Stimulated activated CD8-positive, alpha-beta memory T cell treated with anti-CD3 and anti-CD28 coated beads, Interleukin-7, amount 100 ng/mL, for 4 hours (primary cell): ENCODE data around the gene CLDN6.

ENCODE experiments used
- DNase-seq, 2 donors: peaks; one replicate each; pipeline ENCODE4 v3.0.0-alpha.2; 2020; ENCODE audit warnings: low read depth in 2 of 2

CLDN6 gene

GRCh38 chr16:3051494-3051893 is 33.5 kb upstream of the CLDN6 start:
- no peak for DNase-seq

- DNase-seq, result no peak
Observed at GRCh38 chr16:3051009-3051408, 33.0 kb upstream of the CLDN6 start.

- no peak for DNase-seq
Observed at GRCh38 chr16:3050487-3050886, 32.5 kb upstream of the CLDN6 start.

- DNase-seq, result no peak
Observed at GRCh38 chr16:3049921-3050481, 32.0 kb upstream of the CLDN6 start.

DNA sequence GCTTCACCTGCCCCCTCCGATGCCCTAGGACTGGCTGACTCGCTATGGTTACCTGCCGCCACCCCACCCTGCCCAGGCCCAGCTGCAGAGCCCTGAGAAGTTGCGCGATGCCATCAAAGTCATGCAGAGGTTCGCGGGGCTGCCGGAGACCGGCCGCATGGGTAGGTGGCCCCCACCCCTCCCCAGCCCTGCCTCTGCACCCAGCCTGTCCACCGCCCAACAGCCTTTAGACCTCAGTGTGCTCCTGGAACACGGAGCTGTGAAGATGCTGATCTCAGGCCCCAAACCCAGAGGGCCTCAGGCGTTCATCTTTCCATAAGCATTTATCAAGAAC is 29.4 kb upstream of the CLDN6 start:
- DNase-seq, result no peak

DNA sequence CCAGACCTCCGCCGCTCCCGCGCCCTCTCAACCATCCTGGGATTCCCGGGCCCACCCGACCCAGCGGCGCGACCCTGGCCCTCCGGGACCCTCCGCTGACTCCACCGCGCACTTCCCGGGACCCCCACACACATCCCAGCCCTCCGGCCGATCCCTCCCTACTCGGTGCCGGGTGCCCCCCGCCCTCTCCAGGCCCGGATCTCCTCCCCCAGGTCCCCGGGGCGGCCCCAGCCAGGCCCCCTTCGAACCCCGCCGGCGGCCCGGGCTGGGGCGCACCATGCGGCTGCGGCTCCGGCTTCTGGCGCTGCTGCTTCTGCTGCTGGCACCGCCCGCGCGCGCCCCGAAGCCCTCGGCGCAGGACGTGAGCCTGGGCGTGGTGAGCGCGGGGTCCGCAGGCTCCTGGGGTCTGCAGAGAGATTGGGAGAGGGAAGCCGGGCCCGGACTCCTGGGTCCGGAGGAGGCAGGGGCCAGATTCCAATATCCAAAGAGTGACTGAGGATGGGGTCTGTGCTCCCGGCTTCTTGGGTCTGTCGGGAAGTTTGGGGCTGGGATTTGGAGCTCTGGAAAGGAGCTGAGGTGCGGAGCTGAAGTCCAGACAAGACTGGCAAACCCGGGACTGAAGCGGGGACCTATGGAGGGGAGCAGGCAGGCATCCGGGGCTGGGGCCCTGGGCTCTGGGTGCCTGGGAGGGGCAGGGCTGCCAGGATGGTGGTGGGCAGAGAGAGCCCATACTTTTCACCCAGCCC is 28.8 kb upstream of the CLDN6 start:
- DNase-seq, result no peak

GRCh38 chr16:3045758-3046640 is 28.0 kb upstream of the CLDN6 start, which contains the start of gene MMP25:
TSS of gene MMP25 (plus strand) at chr16:3046561. CDS start at chr16:3046918, 357 bp downstream.
- no peak for DNase-seq

DNA sequence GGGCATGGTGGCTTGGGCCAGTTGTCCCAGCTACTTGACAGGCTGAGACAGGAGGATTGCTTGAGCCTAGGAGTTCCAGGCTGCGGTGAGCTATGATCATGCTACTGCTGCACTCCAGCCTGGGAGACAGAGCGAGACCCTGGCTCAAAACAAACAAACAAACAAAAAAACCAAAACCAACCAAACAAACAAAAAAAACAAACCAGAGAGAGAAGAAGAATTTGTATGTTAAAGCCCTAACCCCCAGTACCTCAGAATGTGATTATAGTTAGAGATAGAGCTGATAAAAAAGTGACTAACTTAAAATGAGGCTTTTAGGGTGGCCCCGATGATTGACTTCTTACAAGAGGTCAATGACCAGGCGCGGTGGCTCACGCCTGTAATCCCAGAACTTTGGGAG is 26.7 kb upstream of the CLDN6 start:
- DNase-seq, result no peak

- DNase-seq, result no peak
Observed at GRCh38 chr16:3042376-3042775, 24.4 kb upstream of the CLDN6 start.

DNA sequence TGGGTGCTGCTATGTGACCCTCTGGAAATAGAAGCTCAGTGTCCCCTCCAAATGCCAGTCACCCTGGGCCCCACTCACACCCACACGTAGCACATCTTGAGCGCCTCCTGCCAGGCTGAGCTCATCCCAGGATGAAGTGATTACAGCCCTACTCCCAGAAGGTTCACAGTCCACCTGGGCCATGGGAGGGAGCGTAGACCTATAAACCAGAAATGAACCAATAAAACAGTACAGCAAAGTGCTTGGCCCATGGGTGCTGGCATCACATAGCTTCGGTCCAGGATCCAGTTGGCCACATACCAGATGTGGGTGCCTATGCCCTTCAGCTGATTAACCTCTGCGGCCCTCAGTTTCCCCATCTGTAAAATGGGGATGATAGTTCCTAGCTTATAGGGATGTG is 20.9 kb upstream of the CLDN6 start:
- no peak for DNase-seq

DNA sequence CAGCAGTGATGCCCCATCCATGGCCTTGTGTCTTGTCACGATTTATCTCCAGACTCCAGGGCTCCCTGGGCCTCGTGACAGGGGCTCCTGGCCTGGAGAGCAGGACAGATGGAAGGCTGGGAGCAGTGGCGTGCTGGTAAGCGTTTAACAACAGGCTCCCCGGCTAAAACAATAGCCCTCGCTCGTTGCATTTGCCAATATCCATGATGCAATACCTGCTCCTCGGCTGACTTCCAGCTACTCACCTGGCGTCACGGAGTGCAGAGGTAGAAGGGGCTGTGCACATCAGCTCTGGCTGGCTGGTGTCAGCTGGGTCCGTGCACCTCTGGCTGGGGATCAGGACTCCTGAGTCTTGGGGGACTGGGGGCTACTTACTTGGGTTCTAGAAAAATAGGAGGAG is 20.3 kb upstream of the CLDN6 start:
- DNase-seq, result no peak

- DNase-seq, result no peak
Observed at GRCh38 chr16:3036726-3037315, 18.8 kb upstream of the CLDN6 start, which contains the start of gene BICDL2. TSS of gene BICDL2 (minus strand) at chr16:3036944. CDS start at chr16:3035496, 1,448 bp downstream.

DNA sequence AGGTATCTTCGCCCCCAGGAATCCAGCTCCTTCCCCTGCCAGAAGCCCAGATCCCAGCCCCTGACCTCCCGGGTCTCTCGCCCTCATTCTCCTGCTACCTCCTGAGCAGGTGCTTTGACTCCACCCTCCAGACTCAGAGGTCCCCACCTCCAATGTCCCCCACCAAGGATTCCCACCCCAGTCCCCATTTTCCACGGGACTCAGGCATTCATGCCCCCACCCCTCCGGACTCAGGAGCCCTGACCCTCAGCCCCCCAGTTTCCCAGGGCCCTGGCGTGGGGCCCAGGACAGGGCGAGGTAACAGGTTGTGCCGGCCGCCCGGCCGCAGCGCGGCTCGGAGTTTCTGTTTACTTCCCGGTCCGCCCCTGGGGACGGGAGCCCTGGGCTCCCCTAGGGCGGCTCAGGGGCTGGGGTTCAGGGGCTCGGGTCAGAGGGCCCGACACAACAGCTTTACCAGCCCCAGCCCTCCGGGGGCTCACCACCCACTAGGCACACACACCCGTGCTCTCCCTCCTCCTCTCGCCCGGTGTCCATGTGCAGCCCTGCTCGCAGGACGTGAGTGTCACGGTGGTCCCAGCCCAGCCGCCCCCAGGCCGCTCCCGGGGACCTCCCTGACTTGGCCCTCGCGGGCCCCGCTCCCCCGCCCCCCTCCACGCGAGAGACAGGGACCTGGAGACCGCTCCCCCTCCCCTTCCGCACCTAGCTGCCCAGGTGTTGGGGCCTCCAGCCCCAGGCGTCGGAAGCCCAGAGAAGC is 18.2 kb upstream of the CLDN6 start:
- no peak for DNase-seq

- no peak for DNase-seq
Observed at GRCh38 chr16:3035289-3035971, 17.4 kb upstream of the CLDN6 start.

DNA sequence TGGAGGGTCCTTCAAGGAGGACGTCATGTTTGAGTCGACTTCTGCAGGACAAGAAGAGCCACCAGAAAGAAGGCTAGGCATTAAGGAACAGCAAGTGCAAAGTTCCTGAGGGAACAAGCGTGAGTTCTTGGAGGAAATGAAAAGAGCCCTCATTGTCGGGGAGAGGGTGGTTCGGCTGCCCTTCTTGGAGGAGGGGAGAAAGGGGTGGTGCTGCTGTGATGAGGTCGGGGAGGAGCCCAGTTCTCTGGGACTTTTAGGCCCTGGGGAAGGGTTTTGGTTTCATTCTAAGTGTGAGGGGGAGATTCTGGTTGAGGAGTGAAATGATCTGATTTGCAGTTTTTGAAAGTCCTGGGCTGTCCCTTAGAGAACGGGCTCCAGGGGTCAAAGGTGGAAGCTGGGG is 14.6 kb upstream of the CLDN6 start:
- no peak for DNase-seq

- DNase-seq, result no peak
Observed at GRCh38 chr16:3030222-3031212, 12.5 kb upstream of the CLDN6 start.

DNA sequence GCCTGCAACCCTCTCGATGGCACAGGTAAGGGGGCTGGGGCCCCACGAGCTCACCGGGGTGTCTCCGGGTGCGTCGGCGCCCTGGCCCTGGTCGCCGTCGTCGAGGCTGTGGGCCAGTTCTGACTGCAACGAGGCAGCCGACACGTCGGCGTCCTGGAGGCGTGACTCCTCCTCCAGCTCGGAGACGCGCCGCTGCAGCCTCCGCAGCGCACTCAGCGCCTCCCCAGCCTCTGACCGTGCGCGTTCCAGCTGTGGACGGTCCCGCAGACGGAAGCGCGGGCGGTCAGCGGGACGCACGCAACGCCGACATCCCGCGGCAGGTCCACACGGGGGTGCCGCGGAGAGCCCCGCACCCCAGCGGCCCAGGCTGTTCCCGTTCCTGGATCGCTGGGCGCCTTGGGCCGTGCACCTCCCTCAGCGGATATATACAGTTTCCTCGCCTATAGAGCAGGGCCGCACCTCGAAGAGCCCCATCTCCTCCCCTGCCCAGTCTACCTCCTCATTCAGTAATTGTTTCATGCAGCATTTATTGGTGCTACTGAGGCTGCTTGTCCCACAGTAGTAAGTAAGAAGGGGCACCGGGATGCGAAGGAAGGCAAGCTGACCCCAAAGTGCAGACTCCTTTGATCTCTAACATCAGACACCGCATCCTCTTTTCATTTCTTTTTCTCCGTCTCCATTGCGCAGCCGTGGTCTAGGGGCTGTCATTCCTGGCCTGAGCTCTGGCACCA is 11.7 kb upstream of the CLDN6 start:
- DNase-seq, result no peak

DNA sequence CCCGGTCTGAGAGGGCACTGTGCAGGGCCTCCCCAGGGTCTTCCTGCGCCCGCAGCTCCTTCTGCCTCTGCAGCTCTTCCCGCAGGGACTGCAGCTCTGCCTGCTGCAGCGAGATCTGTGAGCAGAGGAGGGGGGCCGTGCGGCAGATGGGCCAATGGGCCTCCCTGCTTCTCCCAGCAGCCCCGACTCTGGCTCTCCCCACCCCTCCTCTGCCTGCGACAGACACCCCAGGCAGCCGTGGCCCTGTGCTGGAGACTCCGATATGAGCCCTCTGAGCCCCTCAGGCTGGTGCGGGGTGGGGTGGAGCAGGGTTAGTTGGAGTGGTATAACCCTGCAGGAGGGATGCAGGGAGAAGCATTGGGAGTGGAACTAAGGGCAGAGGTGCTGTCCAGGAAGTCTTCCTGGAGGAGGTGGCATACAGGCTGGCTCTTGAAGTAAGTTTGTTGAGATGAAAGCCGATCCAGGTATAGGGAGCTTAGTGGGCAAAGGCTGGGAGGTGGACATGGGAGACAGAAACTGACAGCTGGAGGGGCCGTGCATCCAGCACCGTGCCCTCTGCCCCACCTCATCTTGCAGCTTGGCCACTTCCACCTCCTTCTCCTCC is 10.8 kb upstream of the CLDN6 start:
- DNase-seq, result no peak
